Pancreas (tissue), 10 donors: Measurements from ENCODE around the gene RPTOR. TPM values are rescaled to one million over a fixed set of nuclear protein-coding genes. Genes with fewer than 3 reads are reported as not detected.
A peak's percentile ranks its signal among the peaks of the same experiment; 100 is the strongest.

Experiments used
- ATAC-seq, 4 donors: fragments of 200-7000 bp; cut with Tn5 transposase; one replicate each; pipeline versions ENCODE4 v1.8.0 to v1.9.1; 2020; ENCODE audit warnings: mild to moderate bottlenecking in 4 of 4, moderate library complexity in 4 of 4
- DNase-seq, 6 donors: peaks; one replicate each; pipeline ENCODE4 v3.0.0-alpha.2; 2020
- FAIRE-seq: peaks from 2 replicates; lab custom pipeline; 2012; peaks lifted over from hg19 to GRCh38; lab: Jason Lieb, UNC
- H3K27ac ChIP-seq, 4 donors: fragments of 200-600 bp; sonication (generic); 1 replicate in 3 of 4; 2 replicates in 1 of 4; pipeline versions ENCODE4 v1.5.0 to v1.8.0; 2020
- H3K27me3 ChIP-seq, 4 donors: fragments of 200-600 bp; one replicate each; pipeline ENCODE4 v1.8.0; 2021
- H3K36me3 ChIP-seq, 3 donors: fragments of 200-600 bp; sonication (generic) in 1 of 3; one replicate each; pipeline versions ENCODE4 v1.5.0 to v1.8.0; 2020 to 2021
- H3K4me1 ChIP-seq, 3 donors: fragments of 200-600 bp; one replicate each; pipeline ENCODE4 v1.8.0; 2021
- H3K4me3 ChIP-seq, 4 donors: fragments of 200-600 bp; sonication (generic) in 2 of 4; one replicate each; pipeline versions ENCODE4 v1.5.0 to v1.8.0; 2020 to 2021
- H3K9me3 ChIP-seq, 4 donors: fragments of 200-600 bp; one replicate each; pipeline ENCODE4 v1.8.0; 2021
- CTCF ChIP-seq, 4 donors: fragments of 200-600 bp; sonication (generic) in 3 of 4; IDR thresholded peaks; one replicate each; pipeline versions ENCODE4 v1.5.0 to v1.8.0; 2021; ENCODE audit warnings: antibody characterized with exemption in 4 of 4
- whole genome bisulfite sequencing, 2 donors: extraction: QIAGEN DNeasy Blood & Tissue Kit; methylation state at CpG; one replicate each; pipeline ENCODE4 v1.1.7; 2013; 5-methylcytosine and 5-hydroxymethylcytosine counted together
- intact Hi-C, 3 donors: fragments of 100-400 bp; cut with DNase I; formaldehyde crosslinking; loops; one replicate each; pipeline versions ENCODE4 v1.11.1 to v1.14.2; 2022
- polyA plus RNA-seq, 2 donors: library from polyadenylated mRNA; stranded (reverse); fragments of 200-250 nt; gene quantifications; one replicate each; pipeline ENCODE4 v1.2.3, GENCODE V29; 2013
- total RNA-seq, 6 donors: library from RNA; stranded (reverse); fragmentation: NEBNext Ultra II Directional in 4 of 6; extraction: Animal tissue kit (Norgen Biotek cat#: 25700) in 4 of 6; gene quantifications; one replicate each; pipeline versions ENCODE4 v1.2.1 to v1.2.4, GENCODE V29; 2021 to 2023
- donor health status: healthy with polysubstance abuse.
- donor health status: DM: no; HTN: no; CAD: no; lungs with moderate emphysema.
- donor health status: DM: no; HTN: no; CAD: no.
- donor health status: control.
- donor health status: control.
- donor health status: Bipolar disorder and iron deficiency.
- donor health status: DM: yes; HTN: yes; CAD: no.
- donor health status: DM: no; HTN: no; CAD: no.
- donor health status: DM: no; HTN: no; CAD: no.
- donor health status: DM: yes; HTN: yes; CAD: no.

Gene RPTOR
- total and polyA plus RNA-seq, 8 donors: 5.0 to 18.9 (median 13.2) TPM

GRCh38 chr17:80964859-80965580 is 420.4 kb downstream of the RPTOR start:
- WGBS, 2 donors: 93% methylated on average over 35 to 36 of the region's 36 CpGs
- intact Hi-C loops: no loop called here
- peak in 1 of 6 donors; percentile 73 for DNase-seq

GRCh38 chr17:80965606-80966005 is 421.0 kb downstream of the RPTOR start:
- TF ChIP-seq CTCF (IDR thresholded peaks at IDR 0.05): no peak
- FAIRE-seq (no peak), ATAC-seq (no peak), DNase-seq (peak in 1 of 6 donors; percentile 41)
- intact Hi-C loops: no loop called here
- Histone ChIP-seq H3K27ac (no peak overlapping the region), H3K4me1 (peaks cover 3 to 9% (median 7%) of the 10 kb centered on the region in 3 donors), H3K27me3 (no peaks in the 10 kb centered on the region), H3K9me3 (no peaks in the 10 kb centered on the region), H3K36me3 (no peaks in the 10 kb centered on the region), H3K4me3 (no peak overlapping the region)
- WGBS, 2 donors: 95% methylated on average over 21 of the region's 21 CpGs

More at GRCh38 chr17:80964859-80965580, 420.4 kb downstream of the RPTOR start:
- Histone ChIP-seq H3K4me1 (peaks cover 3 to 9% (median 7%) of the 10 kb centered on the region in 3 donors), H3K27ac (no peak overlapping the region), H3K4me3 (no peak overlapping the region), H3K36me3 (no peaks in the 10 kb centered on the region), H3K27me3 (no peaks in the 10 kb centered on the region), H3K9me3 (no peaks in the 10 kb centered on the region)
- TF ChIP-seq CTCF (IDR thresholded peaks at IDR 0.05): no peak
- no peak for FAIRE-seq
- ATAC-seq: no peak

GRCh38 chr17:80967404-80967872 is 422.8 kb downstream of the RPTOR start:
- 83% methylated on average over 17 to 19 of the region's 19 CpGs for WGBS, 2 donors
- H3K27ac ChIP-seq: no peak overlapping the region
- H3K27me3 ChIP-seq: no peaks in the 10 kb centered on the region
- FAIRE-seq (no peak), DNase-seq (peak in 1 of 6 donors; percentile 80), ATAC-seq (no peak)
- no peaks in the 10 kb centered on the region for H3K9me3 ChIP-seq
- intact Hi-C loops: no loop called here
- peaks cover 3 to 9% (median 7%) of the 10 kb centered on the region in 3 donors for H3K4me1 ChIP-seq
- TF ChIP-seq CTCF (IDR thresholded peaks at IDR 0.05): no peak
- H3K36me3 ChIP-seq: no peaks in the 10 kb centered on the region
- no peak overlapping the region for H3K4me3 ChIP-seq

GRCh38 chr17:80968602-80969029 is 424.0 kb downstream of the RPTOR start:
- Histone ChIP-seq H3K36me3 (no peaks in the 10 kb centered on the region), H3K27me3 (no peaks in the 10 kb centered on the region), H3K4me3 (no peak overlapping the region), H3K27ac (no peak overlapping the region), H3K4me1 (peaks cover 3 to 9% (median 7%) of the 10 kb centered on the region in 3 donors), H3K9me3 (no peaks in the 10 kb centered on the region)
- peak; percentile 33 to 74 (median 66) for ATAC-seq
- intact Hi-C loops: no loop called here
- TF ChIP-seq CTCF (IDR thresholded peaks at IDR 0.05): no peak
- no peak for FAIRE-seq
- 5 to 7% methylated on average over 17 of the region's 17 CpGs for WGBS, 2 donors
- DNase-seq: peak in 3 of 6 donors; percentile 49 to 80 (median 73)
